Tibial nerve (tissue), 4 donors: ENCODE measurements around the gene PRR5. TPM values are rescaled to one million over a fixed set of nuclear protein-coding genes. Genes with fewer than 3 reads are reported as not detected.

Source experiments
- DNase-seq, 2 donors: peaks; one replicate each; pipeline ENCODE4 v3.0.0-alpha.2; 2019; ENCODE audit warnings: low spot score in 2 of 2
- H3K27ac ChIP-seq, 4 donors: fragments of 200-600 bp; sonication (generic) in 3 of 4; one replicate each; pipeline ENCODE4 v1.5.1; 2017 to 2019; ENCODE audit warnings: mild to moderate bottlenecking in 1 of 4
- H3K27me3 ChIP-seq, 2 donors: fragments of 200-600 bp; sonication (generic) in 1 of 2; one replicate each; pipeline versions ENCODE4 v1.5.1 to v1.6.0; 2017 to 2019
- H3K36me3 ChIP-seq, 3 donors: fragments of 200-600 bp; sonication (generic); one replicate each; pipeline ENCODE4 v1.5.1; 2018 to 2019
- H3K4me1 ChIP-seq, 4 donors: fragments of 200-600 bp; sonication (generic) in 3 of 4; one replicate each; pipeline ENCODE4 v1.5.1; 2017 to 2019
- H3K4me3 ChIP-seq, 4 donors: fragments of 200-600 bp; sonication (generic) in 3 of 4; one replicate each; pipeline ENCODE4 v1.5.1; 2017 to 2019; ENCODE audit warnings: mild to moderate bottlenecking in 1 of 4, moderate library complexity in 1 of 4
- H3K9me3 ChIP-seq, 4 donors: fragments of 200-600 bp; sonication (generic) in 3 of 4; one replicate each; pipeline ENCODE4 v1.5.1; 2017 to 2019
- CTCF ChIP-seq, 5 experiments: fragments of 200-600 bp in 3 of 5; fragments of 450-650 bp in 2 of 5; sonication (generic) in 3 of 5; IDR thresholded peaks; one replicate each; pipeline ENCODE4 v1.5.1; 2016 to 2019; ENCODE audit warnings: antibody characterized with exemption in 5 of 5, mild to moderate bottlenecking in 3 of 5, moderate library complexity in 2 of 5
- EP300 ChIP-seq, 2 donors: sonication (generic); formaldehyde crosslinking; IDR thresholded peaks; one replicate each; pipeline ENCODE4 v1.6.1; 2017; ENCODE audit warnings: antibody characterized with exemption in 2 of 2, mild to moderate bottlenecking in 1 of 2
- POLR2A ChIP-seq, 2 donors: fragments of 450-650 bp; IDR thresholded peaks; one replicate each; pipeline ENCODE4 v1.6.1; 2017; ENCODE audit warnings: antibody characterized with exemption in 2 of 2, mild to moderate bottlenecking in 2 of 2, moderate library complexity in 2 of 2
- WGBS, 2 donors: methylation state at CpG; one replicate each; pipeline ENCODE4 v1.1.5; 2018; 5-methylcytosine and 5-hydroxymethylcytosine counted together
- total RNA-seq, 4 donors: library from RNA; depleted of rRNA; stranded (reverse); fragments of >200 nt; gene quantifications; one replicate each; pipeline ENCODE4 v1.1.0, GENCODE V29; 2016

The PRR5 gene
- total RNA-seq, 4 donors from 2014 or later, result 40.4 to 68.4 (median 42.5) TPM

DNA sequence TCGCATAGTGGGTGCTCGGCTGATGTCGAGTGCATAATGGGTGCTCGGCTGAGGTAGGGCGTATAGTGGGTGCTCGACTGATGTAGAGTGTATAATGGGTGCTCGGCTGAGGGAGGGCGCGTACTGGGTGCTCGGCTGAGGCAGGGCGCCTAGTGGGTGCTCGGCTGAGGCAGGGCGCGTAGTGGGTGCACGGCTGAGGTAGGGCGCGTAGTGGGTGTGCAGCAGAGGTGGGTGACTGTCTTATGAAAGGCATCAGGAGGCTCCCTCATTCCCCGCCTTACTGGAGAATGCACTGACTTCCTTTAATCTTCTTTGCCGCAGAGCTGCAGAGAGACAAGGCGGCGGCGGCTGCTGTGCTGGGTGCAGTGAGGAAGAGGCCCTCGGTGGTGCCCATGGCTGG is 84.1 kb downstream of the PRR5 start:
- TF ChIP-seq CTCF (IDR thresholded peaks at IDR 0.05), result no peak
- no peak for TF ChIP-seq POLR2A (IDR thresholded peaks at IDR 0.05)
- TF ChIP-seq EP300 (IDR thresholded peaks at IDR 0.05), result no peak
- H3K4me1 ChIP-seq, result no peaks in the 10 kb centered on the region
- 90 to 91% methylated on average over 22 to 23 of the region's 23 CpGs for WGBS, 2 donors
- H3K9me3 ChIP-seq, result no peaks in the 10 kb centered on the region
- H3K27ac ChIP-seq, result no peak overlapping the region
- no peaks in the 10 kb centered on the region for H3K36me3 ChIP-seq
- H3K27me3 ChIP-seq, result no peaks in the 10 kb centered on the region
- no peak overlapping the region for H3K4me3 ChIP-seq
- DNase-seq, result no peak

GRCh38 chr22:44786610-44787009 is 84.6 kb downstream of the PRR5 start:
- DNase-seq, result no peak
- 78 to 84% methylated on average over 6 to 7 of the region's 7 CpGs for WGBS, 2 donors
- Histone ChIP-seq H3K27ac (no peak overlapping the region), H3K4me3 (no peak overlapping the region), H3K27me3 (no peaks in the 10 kb centered on the region), H3K4me1 (no peaks in the 10 kb centered on the region), H3K36me3 (no peaks in the 10 kb centered on the region), H3K9me3 (no peaks in the 10 kb centered on the region)
- TF ChIP-seq CTCF (IDR thresholded peaks at IDR 0.05) (no peak), EP300 (IDR thresholded peaks at IDR 0.05) (no peak), POLR2A (IDR thresholded peaks at IDR 0.05) (no peak)

Other genes starting within 250 kb of the PRR5 start
- gene RTL6, start 204.0 kb upstream of the PRR5 start, total RNA-seq, result 10 to 100 TPM; 23.4 to 29.8 (median 25.8) TPM
- gene ARHGAP8, start 50.4 kb downstream of the PRR5 start, total RNA-seq, result 1 to 10 TPM; 1.7 to 5.7 (median 3.0) TPM